Esophagus muscularis mucosa (tissue), 3 donors: ENCODE measurements around the gene CATSPERE.

ENCODE experiments used
- CTCF ChIP-seq, 3 experiments: fragments of 200-600 bp in 2 of 3; fragments of 450-650 bp in 1 of 3; sonication (generic) in 2 of 3; IDR thresholded peaks; one replicate each; pipeline ENCODE4 v1.5.1; 2017 to 2019; ENCODE audit warnings: antibody characterized with exemption in 3 of 3, mild to moderate bottlenecking in 2 of 3, moderate library complexity in 1 of 3
- POLR2AphosphoS5 ChIP-seq, 2 donors: sonication (generic); formaldehyde crosslinking; IDR thresholded peaks; one replicate each; pipeline ENCODE4 v1.6.1; 2017; ENCODE audit warnings: antibody characterized with exemption in 2 of 2

- TF ChIP-seq CTCF (IDR thresholded peaks at IDR 0.05) (no peak), POLR2AphosphoS5 (IDR thresholded peaks at IDR 0.05) (no peak)
Observed at GRCh38 chr1:244448279-244449036, 12.6 kb upstream of the CATSPERE start.
